Heart left ventricle (tissue), 16 donors: Measurements from ENCODE around the gene ANKH. TPM values are rescaled to one million over a fixed set of nuclear protein-coding genes. Genes with fewer than 3 reads are reported as not detected.
A peak's percentile ranks its signal among the peaks of the same experiment; 100 is the strongest.

Experiments used
- ATAC-seq, 4 donors: fragments of 200-7000 bp; cut with Tn5 transposase; one replicate each; pipeline ENCODE4 v1.9.1; 2020 to 2022; ENCODE audit warnings: moderate library complexity in 4 of 4, mild to moderate bottlenecking in 3 of 4, moderate number of reproducible peaks in 1 of 4
- DNase-seq, 5 donors: peaks; one replicate each; pipeline ENCODE4 v3.0.0-alpha.2; 2020
- H3K27ac ChIP-seq, 12 donors: fragments of 200-600 bp; sonication (generic) in 4 of 12; one replicate each; pipeline versions ENCODE4 v1.5.0 to v1.8.0; 2016 to 2022; ENCODE audit warnings: mild to moderate bottlenecking in 2 of 12
- H3K27me3 ChIP-seq, 9 donors: fragments of 200-600 bp; sonication (generic) in 2 of 9; one replicate each; pipeline versions ENCODE4 v1.5.1 to v1.8.0; 2016 to 2022; ENCODE audit warnings: mild to moderate bottlenecking in 3 of 9
- H3K36me3 ChIP-seq, 9 donors: fragments of 200-600 bp; sonication (generic) in 2 of 9; one replicate each; pipeline versions ENCODE4 v1.5.0 to v1.8.0; 2018 to 2022; ENCODE audit warnings: mild to moderate bottlenecking in 2 of 9
- H3K4me1 ChIP-seq, 12 donors: fragments of 200-600 bp; sonication (generic) in 4 of 12; one replicate each; pipeline versions ENCODE4 v1.5.0 to v1.8.0; 2016 to 2022; ENCODE audit warnings: mild to moderate bottlenecking in 3 of 12
- H3K4me3 ChIP-seq, 12 donors: fragments of 200-600 bp; sonication (generic) in 4 of 12; one replicate each; pipeline versions ENCODE4 v1.5.0 to v1.8.0; 2017 to 2022; ENCODE audit warnings: mild to moderate bottlenecking in 9 of 12, moderate library complexity in 4 of 12
- H3K9me3 ChIP-seq, 12 donors: fragments of 200-600 bp; sonication (generic) in 4 of 12; one replicate each; pipeline versions ENCODE4 v1.5.0 to v1.8.0; 2016 to 2022; ENCODE audit warnings: mild to moderate bottlenecking in 1 of 12
- CTCF ChIP-seq, 12 donors: fragments of 200-600 bp; sonication (generic) in 4 of 12; IDR thresholded peaks; one replicate each; pipeline versions ENCODE4 v1.5.0 to v1.8.0; 2018 to 2022; ENCODE audit warnings: antibody characterized with exemption in 12 of 12, mild to moderate bottlenecking in 5 of 12
- POLR2A ChIP-seq, 2 donors: fragments of 450-650 bp; IDR thresholded peaks; one replicate each; pipeline ENCODE4 v1.6.1; 2017; ENCODE audit warnings: antibody characterized with exemption in 2 of 2, mild to moderate bottlenecking in 2 of 2, moderate library complexity in 2 of 2
- WGBS, 4 donors: extraction: QIAGEN DNeasy Blood & Tissue Kit in 2 of 4; methylation state at CpG; one replicate each; pipeline versions ENCODE4 v1.1.5 to v1.1.7; 2013 to 2018; 5-methylcytosine and 5-hydroxymethylcytosine counted together
- intact Hi-C, 10 donors: fragments of 100-400 bp; cut with DNase I; formaldehyde crosslinking; loops; one replicate each; pipeline versions ENCODE4 v1.11.1 to v1.14.2; 2022
- polyA plus RNA-seq, 2 donors: library from polyadenylated mRNA; stranded (reverse); fragments of 200-250 nt; gene quantifications; one replicate each; pipeline ENCODE4 v1.2.3, GENCODE V29; 2013
- total RNA-seq, 9 donors: library from RNA; depleted of rRNA in 2 of 9; stranded (reverse); fragments of >200 nt in 2 of 9; fragmentation: NEBNext Ultra II Directional in 3 of 9; extraction: Animal tissue kit (Norgen Biotek cat#: 25700) in 3 of 9; gene quantifications; one replicate each; pipeline versions ENCODE4 v1.1.0 to v1.2.4, GENCODE V29; 2016 to 2023
- donor health status: ischemic (EF 13 %, LVEDD 7.1; RV severe dilation, severe dysfunction).
- donor health status: healthy with polysubstance abuse.
- donor health status: DM: no; HTN: yes; CAD: no.
- donor health status: DM: no; HTN: no; CAD: no.
- donor health status: ischemic (EF 25% LVEDD 6.9; RV normal size, moderate dysfunction).
- donor health status: ischemic (EF 25% LVEDD 5.7; RV mildly dilated, moderate dysfunction).
- donor health status: healthy.
- donor health status: DM: yes; HTN: yes; CAD: no.
- donor health status: ischemic (EF 35%, LVEDD 5.7; RV mildly dilated, moderate dysfunction).
- donor health status: nonischemic (EF 11% LVEDD 7.7; RV severe dilation, severe dysfunction).
- donor health status: DM: yes; HTN: yes; CAD: no.
- donor health status: PGD.
- donor health status: ischemic (EF 29% LVEDD 5.4; RV normal size, mild dysfunction).
- donor health status: nonischemic (EF 23%, LVEDD 6.1; RV moderate dilation, normal function).

The ANKH gene
- total and polyA plus RNA-seq, 11 donors = 54.1 to 260 (median 168) TPM

DNA sequence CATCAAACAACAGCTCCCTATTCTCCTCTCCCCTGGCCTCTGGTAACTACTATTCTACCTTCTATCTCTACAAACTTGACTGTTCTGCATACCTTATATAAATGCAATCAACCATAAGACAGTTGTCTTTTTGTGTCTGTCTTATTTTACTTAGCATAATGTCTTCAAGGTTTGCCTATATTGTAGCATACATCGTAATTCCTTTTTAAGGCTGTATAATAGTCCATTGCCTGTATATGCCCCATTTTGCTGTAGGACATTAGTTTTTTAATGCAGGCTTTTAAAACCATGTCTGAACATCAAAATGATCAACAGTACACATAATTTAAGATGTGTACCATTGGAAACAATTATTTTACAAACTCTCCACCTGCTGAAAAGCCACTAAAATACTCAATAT lies 12.4 kb downstream of the ANKH start:
- no peaks in the 10 kb centered on the region for H3K27me3 ChIP-seq
- intact Hi-C loops = loop anchor here in 3 of 10 donors (5.0 to 10.0 kb wide), 3 partner anchors 47 to 587 kb away; no protein-coding TSS in a partner anchor
- H3K9me3 ChIP-seq = no peaks in the 10 kb centered on the region
- ATAC-seq (no peak), DNase-seq (no peak)
- no peak overlapping the region for H3K27ac ChIP-seq
- WGBS, 4 donors = 96 to 99% (median 97%) methylated on average over 1 of the region's 1 CpG
- TF ChIP-seq CTCF (IDR thresholded peaks at IDR 0.05) = no peak
- no peak for TF ChIP-seq POLR2A (IDR thresholded peaks at IDR 0.05)
- H3K36me3 ChIP-seq = no peaks in the 10 kb centered on the region
- peaks cover 0 to 75% (median 41%) of the 10 kb centered on the region in 12 donors for H3K4me1 ChIP-seq
- no peak overlapping the region for H3K4me3 ChIP-seq

DNA sequence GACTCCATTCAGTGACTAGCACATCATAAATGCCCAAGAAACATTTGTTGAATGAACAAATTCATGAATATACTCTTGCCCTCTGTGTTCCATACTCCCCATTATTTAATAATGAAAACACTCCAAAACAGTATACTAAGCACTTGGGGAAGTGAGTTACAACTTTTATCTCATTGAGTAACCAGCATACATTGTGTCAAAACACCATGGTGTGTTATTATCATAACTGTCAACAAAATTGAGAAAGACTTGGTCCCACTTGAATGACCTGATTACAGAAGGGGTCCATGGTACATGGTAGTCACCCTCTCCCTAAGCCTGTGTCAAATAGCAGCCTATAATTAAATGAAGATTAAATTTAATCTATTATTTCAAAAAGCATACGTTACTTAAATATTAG lies 16.2 kb downstream of the ANKH start:
- WGBS, 4 donors = 59 to 70% (median 65%) methylated on average over 1 of the region's 1 CpG
- TF ChIP-seq CTCF (IDR thresholded peaks at IDR 0.05) (no peak), POLR2A (IDR thresholded peaks at IDR 0.05) (no peak)
- no peak for ATAC-seq

GRCh38 chr5:14854799-14855198 lies 16.8 kb downstream of the ANKH start:
- H3K4me1 ChIP-seq = peaks cover 3 to 74% (median 29%) of the 10 kb centered on the region in 12 donors

More for the DNA sequence above, 16.2 kb downstream of the ANKH start:
- H3K27ac ChIP-seq = no peak overlapping the region
- H3K9me3 ChIP-seq = no peaks in the 10 kb centered on the region
- peaks cover 3 to 74% (median 31%) of the 10 kb centered on the region in 12 donors for H3K4me1 ChIP-seq
- H3K4me3 ChIP-seq = no peak overlapping the region
- no peak for DNase-seq
- intact Hi-C loops = loop anchor here in 3 of 10 donors (5.0 to 10.0 kb wide), 3 partner anchors 43 to 583 kb away; no protein-coding TSS in a partner anchor
- H3K27me3 ChIP-seq = no peaks in the 10 kb centered on the region
- H3K36me3 ChIP-seq = no peaks in the 10 kb centered on the region

DNA sequence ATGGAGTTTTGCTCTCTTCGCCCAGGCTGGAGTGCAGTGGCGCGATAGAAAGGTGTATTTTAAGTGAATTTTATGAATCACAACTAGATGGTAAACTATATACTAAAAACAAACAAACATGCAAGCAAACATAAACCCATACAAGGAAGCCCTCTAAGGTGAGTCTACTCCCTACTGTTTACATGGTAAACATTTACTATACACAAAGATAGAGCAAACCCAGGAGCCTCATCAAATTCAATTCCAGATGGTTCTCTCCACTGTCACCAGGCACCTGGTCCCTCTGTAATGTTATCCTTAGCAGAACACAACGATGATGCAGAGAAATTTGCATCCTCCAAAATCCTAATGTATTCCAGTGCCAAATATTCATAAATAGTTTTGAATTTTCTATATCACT lies 17.9 kb downstream of the ANKH start:
- Histone ChIP-seq H3K36me3 (peaks cover 0 to 5% (median 0%) of the 10 kb centered on the region in 9 donors), H3K27me3 (no peaks in the 10 kb centered on the region), H3K27ac (no peak overlapping the region), H3K4me1 (peaks cover 3 to 75% (median 27%) of the 10 kb centered on the region in 12 donors), H3K4me3 (no peak overlapping the region), H3K9me3 (no peaks in the 10 kb centered on the region)
- ATAC-seq (no peak), DNase-seq (no peak)
- TF ChIP-seq CTCF (IDR thresholded peaks at IDR 0.05) (no peak), POLR2A (IDR thresholded peaks at IDR 0.05) (no peak)
- intact Hi-C loops = loop anchor here in 1 of 10 donors (10.0 kb wide), 1 partner anchor 109 kb away; no protein-coding TSS in a partner anchor
- WGBS, 4 donors = 90 to 95% (median 93%) methylated on average over 4 of the region's 4 CpGs

More at GRCh38 chr5:14854799-14855198, 16.8 kb downstream of the ANKH start:
- Histone ChIP-seq H3K9me3 (no peaks in the 10 kb centered on the region), H3K27ac (peak overlapping the region in 1 of 12 donors; percentile 28), H3K36me3 (no peaks in the 10 kb centered on the region), H3K4me3 (no peak overlapping the region), H3K27me3 (no peaks in the 10 kb centered on the region)
- intact Hi-C loops = loop anchor here in 3 of 10 donors (5.0 to 10.0 kb wide), 3 partner anchors 42 to 582 kb away; no protein-coding TSS in a partner anchor
- WGBS, 4 donors = 84 to 89% (median 85%) methylated on average over 4 of the region's 4 CpGs
- no peak for DNase-seq
- no peak for TF ChIP-seq POLR2A (IDR thresholded peaks at IDR 0.05)
- no peak for TF ChIP-seq CTCF (IDR thresholded peaks at IDR 0.05)
- ATAC-seq = peak in 2 of 4 donors; percentile 8 to 37
